NB4 (cell line): ENCODE data around the gene TOP3B.

Source experiments
- CTCF ChIP-seq: IDR thresholded peaks from one replicate; pipeline ENCODE4 v1.5.1; 2012; ENCODE audit warnings: low read depth, low read length
- MAX ChIP-seq: IDR thresholded peaks from 2 replicates; pipeline ENCODE4 v1.6.1; 2011; ENCODE audit warnings: low read depth, low read length
- MYC ChIP-seq: IDR thresholded peaks from 2 replicates; pipeline ENCODE4 v1.6.1; 2011; ENCODE audit warnings: low read depth, low read length
- POLR2A ChIP-seq: IDR thresholded peaks from 2 replicates; pipeline ENCODE4 v1.6.1; 2011; ENCODE audit warnings: mild to moderate bottlenecking; ENCODE audit not compliant: insufficient read length; ENCODE audit errors: extremely low read depth

GRCh38 chr22:21990445-21991303, 8.1 kb upstream of the TOP3B start:
- no peak for TF ChIP-seq CTCF
- TF ChIP-seq POLR2A: no peak
- TF ChIP-seq MAX: no peak
- TF ChIP-seq MYC: no peak
